ENCODE results near the gene MACROD2.

- TF ChIP-seq CTCF (IDR thresholded peaks at IDR 0.05; ENCODE audit: low read depth, low read length, missing input control) (no peak), SP1 (IDR thresholded peaks at IDR 0.05) (peak; percentile 60), EGR1 (IDR thresholded peaks at IDR 0.05; ENCODE audit: low read depth in 2 of 2) (no peak), YY1 (IDR thresholded peaks at IDR 0.05) (no peak), JUND (IDR thresholded peaks at IDR 0.05) (no peak), REST (IDR thresholded peaks at IDR 0.05) (no peak), MAX (IDR thresholded peaks at IDR 0.05) (no peak), ZBTB33 (IDR thresholded peaks at IDR 0.05) (no peak), HNF4A (conservative IDR thresholded peaks at IDR 0.05) (peak; percentile 88 to 98), RAD21 (IDR thresholded peaks at IDR 0.05) (no peak), NR2F2 (IDR thresholded peaks at IDR 0.05) (peak; percentile 22), FOXA1 (IDR thresholded peaks at IDR 0.05) (no peak)
Observed at GRCh38 chr20:14065774-14066173, 70.5 kb downstream of the MACROD2 start.

Data from liver (tissue), 3 donors.